Measurements from ENCODE around the gene ELP4.

GRCh38 chr11:31830406-31830805, 320.8 kb downstream of the ELP4 start:
- TF ChIP-seq POLR2A (IDR thresholded peaks at IDR 0.05; ENCODE audit: low read depth, low read length) (no peak), POLR2AphosphoS5 (IDR thresholded peaks at IDR 0.05; ENCODE audit: low read depth, low read length) (no peak), PAX5 (IDR thresholded peaks at IDR 0.05; ENCODE audit: insufficient read depth, low read length, severe bottlenecking) (no peak)
